ENCODE results near the gene SPNS3.

Gene SPNS3

GRCh38 chr17:4532860-4533522 lies 99.3 kb downstream of the SPNS3 start:
- TF ChIP-seq CTCF (IDR thresholded peaks at IDR 0.05; ENCODE audit: low read depth, low read length, poor library complexity, severe bottlenecking): no peak
- TF ChIP-seq EZH2phosphoT487 (IDR thresholded peaks at IDR 0.05; ENCODE audit: borderline replicate concordance, low read length): no peak

GRCh38 chr17:4533523-4534504 lies 100.1 kb downstream of the SPNS3 start:
- Histone ChIP-seq H3K27me3 (ENCODE audit: control insufficient read depth, low read length) (no peaks in the 10 kb centered on the region), H4K20me1 (ENCODE audit: control insufficient read depth, insufficient read depth, low read depth, low read length) (no peaks in the 10 kb centered on the region), H3K4me3 (ENCODE audit: low read length) (no peak overlapping the region), H3K79me2 (ENCODE audit: control insufficient read depth, low read length) (no peaks in the 10 kb centered on the region), H3K4me2 (ENCODE audit: low read length) (no peak overlapping the region), H3K9me3 (ENCODE audit: control insufficient read depth, insufficient read depth, low read length) (no peaks in the 10 kb centered on the region), H3K27ac (ENCODE audit: low read depth, low read length) (no peak overlapping the region), H3K36me3 (ENCODE audit: control insufficient read depth, low read length) (peaks cover 16% of the 10 kb centered on the region), H3K4me1 (ENCODE audit: control insufficient read depth, low read length) (no peaks in the 10 kb centered on the region), H3F3A (ENCODE audit: control insufficient read depth, insufficient read depth) (peaks cover 4% of the 10 kb centered on the region; the same call in 1 of the 2 replicates), H3K9me2 (replicated peaks; ENCODE audit: control insufficient read depth, low read length) (no peaks in the 10 kb centered on the region)
- TF ChIP-seq EZH2phosphoT487 (IDR thresholded peaks at IDR 0.05; ENCODE audit: borderline replicate concordance, low read length) (no peak), CTCF (IDR thresholded peaks at IDR 0.05; ENCODE audit: low read depth, low read length, poor library complexity, severe bottlenecking) (no peak)

More at GRCh38 chr17:4532860-4533522, 99.3 kb downstream of the SPNS3 start:
- Histone ChIP-seq H4K20me1 (ENCODE audit: control insufficient read depth, insufficient read depth, low read depth, low read length) (no peaks in the 10 kb centered on the region), H3K4me1 (ENCODE audit: control insufficient read depth, low read length) (no peaks in the 10 kb centered on the region), H3K27me3 (ENCODE audit: control insufficient read depth, low read length) (peaks cover 3% of the 10 kb centered on the region), H3K4me2 (ENCODE audit: low read length) (no peak overlapping the region), H3K36me3 (ENCODE audit: control insufficient read depth, low read length) (peaks cover 8% of the 10 kb centered on the region), H3K79me2 (ENCODE audit: control insufficient read depth, low read length) (no peaks in the 10 kb centered on the region), H3F3A (ENCODE audit: control insufficient read depth, insufficient read depth) (peaks cover 3% of the 10 kb centered on the region; the same call in 1 of the 2 replicates), H3K9me2 (replicated peaks; ENCODE audit: control insufficient read depth, low read length) (no peaks in the 10 kb centered on the region), H3K9me3 (ENCODE audit: control insufficient read depth, insufficient read depth, low read length) (no peaks in the 10 kb centered on the region), H3K27ac (ENCODE audit: low read depth, low read length) (no peak overlapping the region), H3K4me3 (ENCODE audit: low read length) (no peak overlapping the region)

GRCh38 chr17:4534515-4534914 lies 100.8 kb downstream of the SPNS3 start:
- no peaks in the 10 kb centered on the region for H3K27me3 ChIP-seq (ENCODE audit: control insufficient read depth, low read length)
- peaks cover 7% of the 10 kb centered on the region for H3F3A ChIP-seq (ENCODE audit: control insufficient read depth, insufficient read depth)
- no peaks in the 10 kb centered on the region for H3K9me2 ChIP-seq (replicated peaks; ENCODE audit: control insufficient read depth, low read length)
- H3K4me1 ChIP-seq (ENCODE audit: control insufficient read depth, low read length): no peaks in the 10 kb centered on the region
- H3K27ac ChIP-seq (ENCODE audit: low read depth, low read length): no peak overlapping the region
- H3K9me3 ChIP-seq (ENCODE audit: control insufficient read depth, insufficient read depth, low read length): no peaks in the 10 kb centered on the region
- H3K4me3 ChIP-seq (ENCODE audit: low read length): no peak overlapping the region
- peaks cover 23% of the 10 kb centered on the region for H3K36me3 ChIP-seq (ENCODE audit: control insufficient read depth, low read length)
- no peaks in the 10 kb centered on the region for H3K79me2 ChIP-seq (ENCODE audit: control insufficient read depth, low read length)
- H3K4me2 ChIP-seq (ENCODE audit: low read length): no peak overlapping the region
- TF ChIP-seq CTCF (IDR thresholded peaks at IDR 0.05; ENCODE audit: low read depth, low read length, poor library complexity, severe bottlenecking): no peak
- TF ChIP-seq EZH2phosphoT487 (IDR thresholded peaks at IDR 0.05; ENCODE audit: borderline replicate concordance, low read length): no peak
- H4K20me1 ChIP-seq (ENCODE audit: control insufficient read depth, insufficient read depth, low read depth, low read length): no peaks in the 10 kb centered on the region

Data from DOHH2 (cell line).